Fibroblast of lung (primary cell): ENCODE results near the gene SETBP1.

Experiments used
- CTCF ChIP-seq, 2 donors: IDR thresholded peaks in 1 of 2; conservative IDR thresholded peaks in 1 of 2; 1 replicate in 1 of 2; 2 replicates in 1 of 2; pipeline ENCODE4 v1.5.1; 2011 to 2012; ENCODE audit warnings: low read length in 2 of 2, control low read depth in 1 of 2, inconsistent platforms in 1 of 2, low read depth in 1 of 2, mild to moderate bottlenecking in 1 of 2
- EZH2 ChIP-seq: IDR thresholded peaks from 2 replicates; pipeline ENCODE4 v1.5.1; 2012; ENCODE audit warnings: low read length, control low read depth, mild to moderate bottlenecking; ENCODE audit errors: missing control alignments

GRCh38 chr18:44747157-44747556 is 66.5 kb downstream of the SETBP1 start:
- TF ChIP-seq CTCF (conservative IDR thresholded peaks at IDR 0.05 in 1 of 2, IDR thresholded peaks at IDR 0.05 in 1 of 2; ENCODE audit: low read depth in 1 of 2, low read length in 2 of 2) (no peak), EZH2 (no peak)
